Left renal cortex interstitium (tissue), 4 donors: ENCODE data around the gene SLC6A1. TPM values are rescaled to one million over a fixed set of nuclear protein-coding genes. Genes with fewer than 3 reads are reported as not detected.
"Not testable (repeated sequence)": the region's sequence is repeated elsewhere in the genome, so short reads cannot be mapped to it uniquely, and the experiment has no call there.

ENCODE experiments used
- DNase-seq, 4 donors: peaks; one replicate each; pipeline ENCODE4 v3.0.0-alpha.2; 2013; ENCODE audit warnings: low read depth in 4 of 4, low spot score in 2 of 4, missing footprints in 1 of 4
- polyA plus RNA-seq, 4 donors: library from polyadenylated mRNA; unstranded; fragments of 120-200 nt; gene quantifications; one replicate each; pipeline ENCODE4 v1.2.1, GENCODE V29; 2013; ENCODE audit not compliant: insufficient read length in 4 of 4

Gene SLC6A1
- polyA plus RNA-seq, 4 donors: 0.78 to 1.7 (median 1.1) TPM

- no peak for DNase-seq
Measured at GRCh38 chr3:11056531-11057050, 64.0 kb downstream of the SLC6A1 start.

- DNase-seq: no peak
Measured at GRCh38 chr3:11057655-11058054, 65.1 kb downstream of the SLC6A1 start.

DNA sequence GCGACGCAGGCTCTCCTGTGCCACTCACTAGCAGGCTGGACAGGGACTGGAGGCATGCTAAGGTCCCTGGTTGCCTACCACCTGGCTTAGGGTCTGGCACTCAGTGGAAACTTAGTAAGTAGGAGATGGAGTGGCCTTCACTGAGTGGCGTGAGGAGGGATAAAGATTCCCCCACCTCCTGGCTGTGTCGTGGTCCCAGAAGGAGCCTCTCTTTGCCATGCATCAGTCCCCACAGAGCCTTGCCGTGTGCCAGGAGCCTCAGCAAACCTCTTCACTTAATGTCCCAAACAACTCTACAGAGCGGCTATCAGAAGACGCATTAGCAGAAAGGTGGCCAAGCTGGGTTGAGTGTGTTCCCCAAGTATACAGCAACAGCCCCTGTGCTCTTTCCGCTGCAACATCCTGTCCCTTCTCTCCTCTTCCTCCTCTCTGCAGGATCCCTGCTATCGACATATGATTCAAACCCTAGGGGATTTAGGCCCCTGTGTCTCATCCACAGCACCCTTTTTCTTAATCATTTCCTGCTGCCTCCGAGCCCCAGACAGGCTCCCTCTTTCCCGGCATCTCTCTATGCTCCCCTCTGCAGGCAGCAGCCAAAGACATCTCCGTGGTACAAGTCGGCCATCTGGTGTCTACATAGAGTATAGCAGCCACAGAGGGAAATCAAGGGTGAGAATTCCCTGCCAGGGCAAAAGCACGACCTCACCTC is 66.7 kb downstream of the SLC6A1 start:
- peak in 3 of 4 donors; percentile 9 to 47 (median 23) for DNase-seq

- DNase-seq: no peak
Measured at GRCh38 chr3:11059799-11060115, 67.2 kb downstream of the SLC6A1 start.

GRCh38 chr3:11060500-11061251 is 68.1 kb downstream of the SLC6A1 start:
- peak in 3 of 4 donors; percentile 5 to 27 (median 11) for DNase-seq

- DNase-seq: not testable (repeated sequence)
Measured at GRCh38 chr3:11061268-11061871, 68.8 kb downstream of the SLC6A1 start.

- no peak for DNase-seq
Measured at GRCh38 chr3:11062704-11063103, 70.2 kb downstream of the SLC6A1 start.

- no peak for DNase-seq
Measured at GRCh38 chr3:11071096-11071755, 78.7 kb downstream of the SLC6A1 start.

DNA sequence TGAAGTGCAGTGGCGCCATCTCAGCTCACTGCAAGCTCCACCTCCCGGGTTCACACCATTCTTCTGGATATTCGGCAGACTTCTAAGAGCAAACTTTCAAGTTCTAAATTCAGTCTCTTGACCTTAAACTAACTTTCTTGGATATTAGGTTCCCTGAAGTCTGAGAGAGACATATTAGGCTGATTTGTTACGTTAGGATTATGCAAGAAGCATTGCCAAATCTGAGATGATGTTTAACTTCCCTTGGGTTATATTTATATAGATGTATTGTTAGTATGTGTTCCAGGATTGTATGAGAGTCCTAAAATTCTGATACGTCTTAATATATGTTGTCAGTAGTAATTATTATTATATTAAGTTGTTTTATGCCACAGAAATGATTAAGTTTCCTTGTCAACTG is 80.1 kb downstream of the SLC6A1 start:
- no peak for DNase-seq

DNA sequence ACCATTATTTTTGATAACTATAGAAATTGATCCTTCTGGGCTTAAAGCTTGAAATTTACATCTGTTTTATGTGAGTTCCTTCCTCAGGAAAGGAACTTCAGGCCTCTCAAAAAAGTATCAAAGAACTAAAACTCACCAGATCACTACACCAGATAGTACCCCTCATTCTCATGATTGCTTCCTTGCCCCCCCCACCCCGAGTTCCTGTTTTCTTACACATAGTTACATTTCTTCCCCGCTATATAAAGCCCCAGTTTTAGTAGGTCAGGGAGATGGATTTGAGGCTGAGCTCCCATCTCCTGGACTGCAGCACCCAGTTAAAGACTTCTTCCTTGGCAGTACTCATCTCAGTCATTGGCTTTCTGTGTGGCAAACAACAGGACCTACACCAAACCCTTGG is 81.5 kb downstream of the SLC6A1 start:
- no peak for DNase-seq

DNA sequence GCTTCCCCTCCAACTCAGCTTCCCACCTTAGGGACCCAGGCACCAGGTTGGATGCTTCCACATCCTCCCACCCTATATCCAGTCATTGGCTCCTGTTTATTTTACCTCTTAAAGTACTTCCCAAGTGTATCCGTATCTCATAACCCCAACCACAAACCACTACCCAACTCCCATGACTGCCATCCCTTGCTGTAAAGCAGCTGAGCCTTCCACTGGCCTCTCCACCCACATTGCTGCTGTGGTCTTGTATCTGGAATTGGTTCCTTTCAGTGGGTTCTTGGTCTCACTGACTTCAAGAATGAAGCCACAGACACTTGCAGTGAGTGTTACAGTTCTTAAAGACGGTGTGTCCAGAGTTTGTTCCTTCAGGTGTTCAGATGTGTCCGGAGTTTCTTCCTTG is 81.9 kb downstream of the SLC6A1 start:
- DNase-seq: no peak

- DNase-seq: not testable (repeated sequence)
Measured at GRCh38 chr3:11075122-11075521, 82.6 kb downstream of the SLC6A1 start.

DNA sequence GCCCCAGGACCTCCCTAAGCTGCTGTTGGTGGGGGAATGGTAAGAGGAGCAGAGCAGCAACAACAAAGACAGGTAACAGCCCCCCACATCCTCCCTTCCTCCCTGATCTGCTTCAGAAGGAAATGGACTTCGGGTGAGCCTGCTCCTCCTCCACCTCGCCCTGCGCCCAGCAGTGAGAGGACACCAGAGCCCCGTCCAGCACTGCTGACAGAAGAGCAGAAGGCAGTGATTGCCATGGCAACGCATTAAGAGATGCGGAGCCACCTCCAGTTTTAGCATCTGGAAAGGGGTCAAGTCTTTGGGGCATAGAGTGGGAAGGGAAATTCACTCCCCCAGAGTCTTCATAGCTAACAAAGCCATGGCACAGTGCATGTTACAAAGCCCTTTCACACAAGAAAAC is 84.2 kb downstream of the SLC6A1 start:
- DNase-seq: no peak

GRCh38 chr3:11077466-11077865 is 84.9 kb downstream of the SLC6A1 start:
- no peak for DNase-seq

- no peak for DNase-seq
Measured at GRCh38 chr3:11078826-11079515, 86.4 kb downstream of the SLC6A1 start.

DNA sequence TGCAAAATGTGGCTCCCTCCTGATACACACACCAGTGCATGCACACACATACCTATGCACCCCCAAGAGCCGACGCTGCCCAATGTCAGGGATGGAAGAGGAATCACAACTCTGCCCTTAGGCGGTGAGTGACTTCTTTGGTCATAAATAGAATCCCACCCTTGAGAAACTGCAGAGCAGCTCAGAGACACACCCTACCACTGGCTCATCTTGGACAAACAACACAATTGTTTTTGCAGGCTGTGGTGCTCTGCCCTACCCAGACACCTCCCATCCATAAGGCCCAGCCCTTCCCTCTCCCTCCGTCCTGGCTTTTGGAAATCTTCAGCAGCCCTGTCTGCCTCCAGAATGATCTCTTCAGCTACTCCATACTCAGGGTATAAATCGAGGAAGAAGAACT is 87.9 kb downstream of the SLC6A1 start:
- no peak for DNase-seq

- no peak for DNase-seq
Measured at GRCh38 chr3:11084098-11084497, 91.5 kb downstream of the SLC6A1 start.

GRCh38 chr3:11084677-11085076 is 92.1 kb downstream of the SLC6A1 start:
- no peak for DNase-seq

GRCh38 chr3:11085093-11085840 is 92.7 kb downstream of the SLC6A1 start:
- no peak for DNase-seq

GRCh38 chr3:11086856-11087255 is 94.3 kb downstream of the SLC6A1 start:
- DNase-seq: no peak
